Bone marrow (tissue), 2 donors: ENCODE measurements around the gene ELFN1.

ENCODE experiments used
- DNase-seq, 2 donors: peaks; one replicate each; lab custom pipeline; 2025; lab: John Stamatoyannopoulos, UW

Gene ELFN1

GRCh38 chr7:1694611-1695511 is 24.8 kb downstream of the ELFN1 start:
- DNase-seq = no peak

- DNase-seq = no peak
Observed at GRCh38 chr7:1695800-1696454, 25.9 kb downstream of the ELFN1 start.

- DNase-seq = no peak
Observed at GRCh38 chr7:1696671-1697498, 26.8 kb downstream of the ELFN1 start.

GRCh38 chr7:1697499-1698125 is 27.5 kb downstream of the ELFN1 start:
- DNase-seq = no peak

GRCh38 chr7:1698201-1698600 is 28.1 kb downstream of the ELFN1 start:
- no peak for DNase-seq

- no peak for DNase-seq
Observed at GRCh38 chr7:1698951-1699350, 28.9 kb downstream of the ELFN1 start.

GRCh38 chr7:1700086-1700485 is 30.0 kb downstream of the ELFN1 start:
- DNase-seq = no peak

- no peak for DNase-seq
Observed at GRCh38 chr7:1700536-1701333, 30.7 kb downstream of the ELFN1 start.

- DNase-seq = no peak
Observed at GRCh38 chr7:1702652-1703051, 32.6 kb downstream of the ELFN1 start.

GRCh38 chr7:1703441-1703840 is 33.4 kb downstream of the ELFN1 start:
- no peak for DNase-seq

GRCh38 chr7:1703871-1704810 is 34.1 kb downstream of the ELFN1 start:
- DNase-seq = no peak

GRCh38 chr7:1704811-1705738 is 35.0 kb downstream of the ELFN1 start:
- DNase-seq = no peak

- no peak for DNase-seq
Observed at GRCh38 chr7:1705856-1706255, 35.8 kb downstream of the ELFN1 start.

GRCh38 chr7:1706381-1706720 is 36.3 kb downstream of the ELFN1 start:
- no peak for DNase-seq

GRCh38 chr7:1706721-1707613 is 36.9 kb downstream of the ELFN1 start:
- DNase-seq = no peak

- no peak for DNase-seq
Observed at GRCh38 chr7:1707756-1708595, 37.9 kb downstream of the ELFN1 start.

GRCh38 chr7:1708596-1709251 is 38.6 kb downstream of the ELFN1 start:
- no peak for DNase-seq
